HG03095 (cell line): Measurements from ENCODE around the gene GRAP.
"Not testable (repeated sequence)": the region's sequence is repeated elsewhere in the genome, so short reads cannot be mapped to it uniquely, and the experiment has no call there.

Experiments used
- ATAC-seq: cut with Tn5 transposase; IDR thresholded peaks from one replicate; pipeline ENCODE4 v1.9.1; 2021; ENCODE audit warnings: moderate library complexity; ENCODE audit not compliant: unreplicated experiment

GRAP gene

GRCh38 chr17:19046782-19047375, at the start of gene GRAP:
Gene GRAP (minus strand): TSS chr17:19046957. CDS start chr17:19046926, 31 bp downstream.
- not testable (repeated sequence) for ATAC-seq

DNA sequence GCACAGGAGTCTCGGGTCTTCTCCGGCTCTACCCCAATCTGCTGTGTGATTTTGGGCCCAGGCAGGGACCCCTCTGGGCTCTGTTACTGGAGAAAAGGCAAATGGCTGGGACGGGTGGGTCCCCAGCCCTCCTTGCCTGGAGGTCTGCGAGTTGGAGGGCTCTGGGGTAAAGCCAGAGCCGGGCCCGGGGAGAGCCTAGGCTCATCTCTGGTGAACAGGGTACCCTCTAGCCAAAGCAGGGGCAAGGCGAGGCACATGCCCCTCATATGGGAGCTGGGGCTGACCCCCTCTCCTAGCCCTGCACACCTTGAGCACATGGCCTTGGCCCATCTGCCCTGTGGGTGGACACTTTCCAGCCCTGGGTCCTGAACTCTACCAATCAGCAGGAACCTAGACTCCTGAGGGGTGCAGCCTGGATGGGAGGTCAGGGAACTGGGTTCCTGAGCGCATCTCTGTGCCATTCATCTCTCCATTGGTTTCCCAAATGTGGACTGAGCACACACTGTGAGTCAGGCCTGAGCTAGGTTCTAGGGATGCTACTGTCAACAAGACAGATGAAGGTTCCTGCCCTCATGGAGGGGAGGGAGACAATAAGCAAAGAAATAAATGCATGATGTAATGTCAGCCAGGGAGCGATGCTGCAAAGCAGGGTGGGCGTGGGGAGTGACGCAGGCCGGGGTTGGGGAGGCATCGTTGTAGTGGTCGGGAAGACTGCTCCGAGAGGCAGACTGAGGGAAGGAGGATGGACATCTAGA, 47.1 kb upstream of the GRAP start:
- not testable (repeated sequence) for ATAC-seq

GRCh38 chr17:19092737-19093683, 46.3 kb upstream of the GRAP start:
- not testable (repeated sequence) for ATAC-seq

DNA sequence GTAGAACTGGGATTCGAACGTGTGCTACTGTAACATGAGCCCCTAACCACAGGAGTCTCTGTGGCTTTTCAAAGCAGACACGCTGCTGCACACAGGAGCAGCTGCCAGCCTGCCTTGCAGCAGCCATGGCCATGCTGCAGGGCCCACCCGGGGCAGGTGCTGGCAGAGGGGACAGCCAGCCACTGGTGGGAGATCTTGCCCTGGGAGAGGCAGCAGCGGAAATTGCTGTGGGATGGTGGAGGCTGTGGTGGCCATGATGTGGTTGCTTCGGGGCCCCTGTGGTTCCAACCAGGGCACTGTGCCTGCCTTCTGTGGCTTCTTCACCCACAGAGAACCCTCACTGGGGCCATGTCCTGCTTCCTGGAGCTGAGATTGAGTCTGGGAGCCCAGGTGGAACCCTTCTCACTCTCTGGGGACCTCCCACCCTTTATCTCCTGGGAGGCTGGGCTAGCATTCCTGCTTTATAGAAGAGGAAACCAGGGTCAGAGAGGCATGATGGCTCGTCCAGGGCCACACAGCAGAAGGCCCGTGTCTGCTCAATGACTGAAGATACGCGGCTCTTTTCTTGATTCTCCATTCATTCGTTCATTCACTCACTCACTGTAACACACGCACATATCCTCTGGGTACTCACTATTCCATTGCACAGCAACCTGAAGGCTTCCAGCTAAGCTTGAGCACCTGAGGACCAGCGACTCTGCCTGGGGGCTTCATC, 43.5 kb upstream of the GRAP start:
- ATAC-seq = not testable (repeated sequence)

DNA sequence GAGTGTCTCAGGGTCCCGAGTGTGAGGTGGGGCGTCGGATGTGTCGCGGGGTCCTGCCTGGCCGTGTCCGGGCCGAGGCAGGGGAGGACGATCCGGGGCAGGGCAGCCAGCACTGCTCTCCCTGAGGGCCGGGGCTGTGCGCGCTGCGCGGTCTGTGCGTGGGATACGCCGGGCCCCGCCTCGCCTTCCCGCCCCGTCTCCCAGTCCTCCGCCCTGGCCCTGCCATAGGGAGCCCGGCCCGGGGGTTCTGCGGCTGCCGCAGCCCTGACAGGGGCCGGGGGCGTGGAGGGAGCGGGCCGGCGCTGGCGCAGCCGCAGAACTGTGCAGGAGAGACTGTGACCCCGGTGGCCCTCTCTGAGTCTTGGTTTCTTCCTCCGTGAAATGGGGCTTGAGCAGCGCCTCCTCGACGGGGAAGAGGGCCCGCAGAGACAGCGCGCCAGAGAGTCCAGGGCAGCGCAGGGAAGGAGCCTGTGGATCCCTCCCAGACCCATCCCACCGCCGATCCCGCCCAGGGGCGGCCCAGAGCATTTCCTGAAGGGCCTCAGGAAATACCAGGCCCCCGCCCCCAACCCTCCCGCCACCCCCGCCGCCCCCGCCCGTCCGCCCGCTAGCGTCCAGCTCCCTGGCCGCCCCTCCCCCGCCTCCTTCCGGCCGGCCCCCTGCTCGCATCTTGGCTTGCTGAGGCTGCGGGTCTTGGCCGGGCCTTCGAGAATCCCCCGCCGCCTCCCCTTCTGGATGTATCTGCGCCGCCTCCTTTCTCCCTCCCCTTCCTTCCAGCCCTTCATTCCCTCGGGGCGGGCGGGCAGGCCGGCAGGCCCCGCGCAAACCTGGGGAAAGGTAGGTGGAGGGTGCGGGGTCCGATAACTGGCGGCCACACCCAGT, 42.3 kb upstream of the GRAP start:
- not testable (repeated sequence) for ATAC-seq

DNA sequence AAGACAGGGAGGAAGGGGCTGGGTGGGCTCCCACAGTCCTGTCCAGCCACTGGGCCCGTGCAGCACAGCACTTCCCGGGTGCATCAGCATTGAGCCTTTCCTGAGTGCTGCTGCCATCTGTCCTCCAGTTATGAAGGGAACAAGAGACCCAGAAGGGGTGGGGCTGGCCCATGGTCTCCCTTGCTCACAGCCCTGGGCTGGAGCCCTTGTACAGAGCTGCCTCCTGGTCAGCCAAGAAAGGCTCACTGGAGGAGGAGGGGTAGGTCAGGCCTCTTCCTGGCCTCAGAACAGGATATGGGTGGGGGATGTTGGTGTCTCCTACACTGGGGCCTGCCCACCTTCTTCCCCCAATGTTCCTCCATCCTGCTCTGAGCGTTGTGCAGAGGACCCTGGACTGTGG, 30.6 kb upstream of the GRAP start:
- not testable (repeated sequence) for ATAC-seq

DNA sequence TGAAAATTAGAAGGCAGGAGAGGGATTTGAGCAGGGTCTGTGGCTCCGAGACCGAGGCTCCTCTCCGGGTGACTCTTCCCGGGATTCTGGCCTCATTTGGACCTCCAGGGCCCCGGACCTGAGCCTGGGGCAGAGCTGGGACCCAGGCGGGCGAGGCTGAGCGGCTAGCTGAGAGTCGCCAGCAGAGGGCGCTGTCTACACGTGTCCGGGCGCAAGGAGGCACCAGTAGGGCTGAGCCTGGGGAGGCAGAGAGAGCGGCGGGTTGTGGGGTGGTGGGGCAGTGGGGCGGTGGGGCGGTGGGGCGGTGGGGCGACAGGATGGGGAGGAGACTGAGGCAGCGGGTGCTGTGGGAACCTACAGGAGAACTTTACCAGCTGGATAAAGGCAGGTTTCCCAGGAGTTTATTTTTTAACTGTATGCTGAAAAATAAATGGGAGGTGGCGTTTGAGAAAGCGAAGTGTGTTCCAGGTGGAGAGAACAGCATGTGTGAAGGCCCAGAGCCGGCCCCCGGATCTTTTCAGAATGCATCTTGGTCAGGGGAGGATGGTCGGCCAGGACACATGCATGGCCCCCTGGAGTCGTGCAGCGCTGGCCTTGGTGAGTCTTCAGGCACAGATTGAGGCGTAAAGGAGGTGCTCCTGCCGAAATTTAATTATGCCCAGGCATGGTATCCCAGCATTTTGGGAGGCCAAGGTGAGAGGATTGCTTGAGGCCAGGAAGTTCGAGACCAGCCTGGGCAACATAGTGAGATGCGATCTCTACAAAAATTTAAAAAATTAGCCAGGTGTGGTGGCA, 29.8 kb upstream of the GRAP start:
- ATAC-seq = not testable (repeated sequence)

DNA sequence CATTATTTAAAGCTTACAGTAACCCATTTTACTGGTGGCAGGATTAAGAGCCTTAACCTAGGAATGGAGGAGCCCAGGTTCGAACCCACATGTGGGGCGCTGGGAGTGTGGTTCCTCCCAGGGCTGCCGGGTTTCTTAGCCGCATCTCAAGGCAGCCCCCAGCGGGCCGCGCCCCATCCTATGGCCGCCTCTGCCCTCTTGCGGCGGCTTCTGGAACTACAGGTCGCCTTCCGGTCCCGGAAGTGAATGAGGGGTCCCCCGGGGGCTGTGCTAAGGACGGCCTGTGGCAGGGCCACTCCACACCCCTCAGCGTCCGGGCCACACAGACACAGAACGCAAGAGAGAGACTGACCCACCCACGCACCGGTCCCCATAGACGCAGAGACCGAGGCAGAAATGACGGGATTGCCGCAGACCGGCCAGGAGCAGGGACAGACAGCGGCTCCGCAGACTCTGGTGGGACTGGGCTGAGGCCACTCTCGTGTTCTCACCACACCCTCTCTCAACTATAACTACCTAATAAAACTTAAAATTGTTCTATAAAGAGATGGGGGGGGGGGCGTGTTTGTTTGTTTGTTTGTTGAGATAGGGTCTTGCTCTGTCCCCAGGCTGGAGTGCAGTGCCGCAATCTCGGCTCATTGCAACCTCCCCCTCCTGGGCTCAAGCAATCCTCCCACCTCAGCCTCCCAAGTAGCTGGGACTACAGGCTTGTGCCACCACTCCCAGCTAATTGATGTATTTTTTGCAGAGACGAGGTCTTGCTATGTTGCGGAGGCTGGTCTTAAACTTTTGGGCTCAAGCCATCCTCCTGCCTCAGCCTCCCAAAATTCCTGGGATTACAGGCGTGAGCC, 23.8 kb upstream of the GRAP start:
- ATAC-seq = peak; percentile 79

- not testable (repeated sequence) for ATAC-seq
These were observed 17.6 kb upstream of the GRAP start for GRCh38 chr17:19064378-19064777.

- not testable (repeated sequence) for ATAC-seq
These were observed 16.7 kb upstream of the GRAP start for GRCh38 chr17:19063326-19063956.

DNA sequence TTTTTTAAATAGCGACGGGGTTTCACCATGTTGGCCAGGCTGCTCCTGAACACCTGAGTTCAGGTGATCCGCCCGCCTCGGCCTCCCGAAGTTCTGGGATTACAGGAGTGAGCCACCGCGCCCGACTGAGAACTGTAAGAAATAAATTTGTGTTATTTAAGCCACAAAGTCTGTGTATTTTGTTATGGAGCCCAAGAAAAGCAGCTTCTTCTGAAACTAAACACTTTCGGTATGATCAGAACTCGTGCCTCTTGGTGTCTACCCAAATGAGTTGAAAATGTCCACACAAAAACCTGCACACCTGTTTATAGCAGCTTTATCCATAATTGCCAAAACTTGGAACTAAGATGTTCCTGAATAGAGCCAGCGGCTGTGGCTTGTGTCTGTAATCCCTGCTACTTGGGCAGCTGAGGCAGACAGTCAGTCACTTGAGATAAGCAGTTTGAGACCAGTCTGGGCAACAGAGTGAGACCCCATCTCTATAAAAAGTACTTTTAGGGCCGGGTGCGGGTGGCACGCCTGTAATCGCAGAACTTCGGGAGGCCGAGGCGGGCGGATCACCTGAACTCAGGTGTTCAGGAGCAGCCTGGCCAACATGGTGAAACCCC, 16.1 kb upstream of the GRAP start:
- ATAC-seq = peak; percentile 73

DNA sequence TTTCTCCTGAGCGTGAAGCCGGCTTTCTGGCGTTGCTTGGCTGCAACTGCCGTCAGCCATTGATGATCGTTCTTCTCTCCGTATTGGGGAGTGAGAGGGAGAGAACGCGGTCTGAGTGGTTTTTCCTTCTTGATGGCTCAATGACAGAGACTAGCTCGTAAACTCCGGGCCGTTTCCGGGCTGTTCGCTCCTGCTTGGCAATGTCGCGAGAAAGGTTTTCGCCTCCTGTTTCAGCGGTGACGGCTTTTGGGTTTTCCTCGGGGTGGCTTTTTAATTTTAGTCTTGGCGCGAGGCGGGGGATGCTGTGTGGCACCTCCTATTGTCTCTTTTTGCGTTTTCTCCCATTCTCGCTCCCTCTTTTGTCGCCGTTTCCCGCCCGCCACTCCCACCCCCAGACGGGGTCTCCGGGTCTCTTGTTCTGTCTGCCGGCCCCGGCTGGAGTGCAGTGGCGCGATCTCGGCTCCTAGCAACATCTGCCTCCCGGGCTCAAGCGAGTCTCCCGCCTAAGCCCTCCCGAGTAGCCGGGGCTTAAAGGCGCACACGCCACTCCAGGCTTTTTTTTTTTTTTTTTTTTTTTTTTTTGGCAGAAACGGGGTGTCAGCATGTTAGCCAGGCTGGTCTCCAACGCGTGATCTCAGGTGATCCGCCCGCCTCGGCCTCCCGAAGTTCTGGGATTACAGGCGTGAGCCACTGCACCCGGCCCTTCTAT, 15.4 kb upstream of the GRAP start:
- ATAC-seq = peak; percentile 35

- ATAC-seq = not testable (repeated sequence)
These were observed 8.7 kb upstream of the GRAP start for GRCh38 chr17:19055447-19055846.

- ATAC-seq = not testable (repeated sequence)
These were observed 2.1 kb upstream of the GRAP start for GRCh38 chr17:19048826-19049225.

GRCh38 chr17:19047510-19047909, 753 bp upstream of the GRAP start:
- ATAC-seq = not testable (repeated sequence)

DNA sequence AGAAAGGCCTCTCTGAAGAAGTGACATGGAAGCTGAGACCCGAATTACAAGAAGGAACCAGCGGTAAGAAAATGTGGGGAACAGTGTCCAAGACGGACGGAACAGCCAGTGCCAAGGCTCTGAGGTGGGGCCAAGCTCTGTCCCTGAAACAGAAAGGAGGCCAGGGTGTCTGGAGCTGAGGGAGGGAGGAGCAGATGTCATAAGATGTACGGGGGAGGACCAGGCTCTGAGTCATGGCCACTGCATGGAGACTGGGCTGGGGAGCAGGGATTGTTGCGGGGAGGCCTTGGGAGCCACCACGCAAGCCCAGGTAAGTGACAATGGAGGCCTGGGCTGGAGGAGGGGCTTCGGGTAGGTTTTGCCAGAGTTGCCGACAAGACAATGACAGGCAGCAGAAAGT, 2.1 kb downstream of the GRAP start:
- not testable (repeated sequence) for ATAC-seq
